Measurements from ENCODE around the gene ESRRA.

ESRRA gene

GRCh38 chr11:64327993-64328392 is 22.7 kb downstream of the ESRRA start:
- Histone ChIP-seq H3K36me3 (ENCODE audit: insufficient read depth) (no peaks in the 10 kb centered on the region), H3K4me2 (no peak overlapping the region), H3K4me1 (ENCODE audit: low read depth, poor library complexity, severe bottlenecking) (peaks cover 12% of the 10 kb centered on the region), H3K79me2 (ENCODE audit: insufficient read depth, low read depth) (no peaks in the 10 kb centered on the region), H3K9ac (no peak overlapping the region), H4K20me1 (ENCODE audit: insufficient read depth) (no peaks in the 10 kb centered on the region), H2AFZ (ENCODE audit: low read depth) (no peak overlapping the region), H3K4me3 (IDR thresholded peaks at IDR 0.05; ENCODE audit: insufficient read depth, low read depth, low read length) (no peak overlapping the region), H3K27ac (no peak overlapping the region), H3K27me3 (ENCODE audit: insufficient read depth, low read depth) (no peaks in the 10 kb centered on the region)
- TF ChIP-seq CTCF (conservative IDR thresholded peaks at IDR 0.05; ENCODE audit: low read depth, low read length): no peak

GRCh38 chr11:64330888-64331287 is 25.6 kb downstream of the ESRRA start:
- H3K27ac ChIP-seq: no peak overlapping the region
- no peaks in the 10 kb centered on the region for H4K20me1 ChIP-seq (ENCODE audit: insufficient read depth)
- no peaks in the 10 kb centered on the region for H3K27me3 ChIP-seq (ENCODE audit: insufficient read depth, low read depth)
- H3K4me1 ChIP-seq (ENCODE audit: low read depth, poor library complexity, severe bottlenecking): peaks cover 29% of the 10 kb centered on the region
- no peaks in the 10 kb centered on the region for H3K36me3 ChIP-seq (ENCODE audit: insufficient read depth)
- H3K4me3 ChIP-seq (IDR thresholded peaks at IDR 0.05; ENCODE audit: insufficient read depth, low read depth, low read length): no peak overlapping the region
- no peak overlapping the region for H3K9ac ChIP-seq
- no peak overlapping the region for H3K4me2 ChIP-seq
- no peak overlapping the region for H2AFZ ChIP-seq (ENCODE audit: low read depth)
- H3K79me2 ChIP-seq (ENCODE audit: insufficient read depth, low read depth): no peaks in the 10 kb centered on the region
- TF ChIP-seq CTCF (conservative IDR thresholded peaks at IDR 0.05; ENCODE audit: low read depth, low read length): no peak

GRCh38 chr11:64331569-64332371 is 26.4 kb downstream of the ESRRA start:
- Histone ChIP-seq H3K27ac (no peak overlapping the region), H3K79me2 (ENCODE audit: insufficient read depth, low read depth) (no peaks in the 10 kb centered on the region), H4K20me1 (ENCODE audit: insufficient read depth) (no peaks in the 10 kb centered on the region), H2AFZ (ENCODE audit: low read depth) (peak overlapping the region; percentile 38; the same call in 1 of the 2 replicates), H3K4me2 (no peak overlapping the region; the same call in 1 of the 2 replicates), H3K9ac (no peak overlapping the region), H3K4me3 (IDR thresholded peaks at IDR 0.05; ENCODE audit: insufficient read depth, low read depth, low read length) (no peak overlapping the region), H3K27me3 (ENCODE audit: insufficient read depth, low read depth) (no peaks in the 10 kb centered on the region), H3K36me3 (ENCODE audit: insufficient read depth) (no peaks in the 10 kb centered on the region), H3K4me1 (ENCODE audit: low read depth, poor library complexity, severe bottlenecking) (peaks cover 36% of the 10 kb centered on the region)
- TF ChIP-seq CTCF (conservative IDR thresholded peaks at IDR 0.05; ENCODE audit: low read depth, low read length): peak; percentile 63

GRCh38 chr11:64333556-64333955 is 28.2 kb downstream of the ESRRA start:
- no peaks in the 10 kb centered on the region for H4K20me1 ChIP-seq (ENCODE audit: insufficient read depth)
- H3K4me3 ChIP-seq (IDR thresholded peaks at IDR 0.05; ENCODE audit: insufficient read depth, low read depth, low read length): no peak overlapping the region
- H2AFZ ChIP-seq (ENCODE audit: low read depth): no peak overlapping the region
- no peak overlapping the region for H3K9ac ChIP-seq
- no peak overlapping the region for H3K4me2 ChIP-seq
- TF ChIP-seq CTCF (conservative IDR thresholded peaks at IDR 0.05; ENCODE audit: low read depth, low read length): no peak
- no peaks in the 10 kb centered on the region for H3K36me3 ChIP-seq (ENCODE audit: insufficient read depth)
- no peaks in the 10 kb centered on the region for H3K79me2 ChIP-seq (ENCODE audit: insufficient read depth, low read depth)
- H3K4me1 ChIP-seq (ENCODE audit: low read depth, poor library complexity, severe bottlenecking): peaks cover 36% of the 10 kb centered on the region
- H3K27ac ChIP-seq: no peak overlapping the region
- H3K27me3 ChIP-seq (ENCODE audit: insufficient read depth, low read depth): no peaks in the 10 kb centered on the region
